Measurements from ENCODE around the gene PRODH. TPM values are rescaled to one million over a fixed set of nuclear protein-coding genes. Genes with fewer than 3 reads are reported as not detected.
A peak's percentile ranks its signal among the peaks of the same experiment; 100 is the strongest.

PRODH gene, protein sequence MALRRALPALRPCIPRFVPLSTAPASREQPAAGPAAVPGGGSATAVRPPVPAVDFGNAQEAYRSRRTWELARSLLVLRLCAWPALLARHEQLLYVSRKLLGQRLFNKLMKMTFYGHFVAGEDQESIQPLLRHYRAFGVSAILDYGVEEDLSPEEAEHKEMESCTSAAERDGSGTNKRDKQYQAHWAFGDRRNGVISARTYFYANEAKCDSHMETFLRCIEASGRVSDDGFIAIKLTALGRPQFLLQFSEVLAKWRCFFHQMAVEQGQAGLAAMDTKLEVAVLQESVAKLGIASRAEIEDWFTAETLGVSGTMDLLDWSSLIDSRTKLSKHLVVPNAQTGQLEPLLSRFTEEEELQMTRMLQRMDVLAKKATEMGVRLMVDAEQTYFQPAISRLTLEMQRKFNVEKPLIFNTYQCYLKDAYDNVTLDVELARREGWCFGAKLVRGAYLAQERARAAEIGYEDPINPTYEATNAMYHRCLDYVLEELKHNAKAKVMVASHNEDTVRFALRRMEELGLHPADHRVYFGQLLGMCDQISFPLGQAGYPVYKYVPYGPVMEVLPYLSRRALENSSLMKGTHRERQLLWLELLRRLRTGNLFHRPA
- total RNA-seq, result 10 to 100 TPM; 65.1 to 67.5 TPM
- 14.1 TPM for polyA plus RNA-seq (2013, experiment 1 of 2)
- 10.5 TPM for polyA plus RNA-seq (2013, experiment 2 of 2)
- long read RNA-seq, experiment 1, partial matches to known transcripts, result 2 of 2 reads
- long read RNA-seq, experiment 1, other reads (novel, unspliced or antisense), result 0 of 2 reads
- long read RNA-seq, experiment 2, partial matches to known transcripts, result 0 of 1 reads
- long read RNA-seq, experiment 2, other reads (novel, unspliced or antisense), result 1 of 1 reads
- long read RNA-seq, experiment 3, result 0 reads
- long read RNA-seq, experiment 4, result 0 reads

DNA sequence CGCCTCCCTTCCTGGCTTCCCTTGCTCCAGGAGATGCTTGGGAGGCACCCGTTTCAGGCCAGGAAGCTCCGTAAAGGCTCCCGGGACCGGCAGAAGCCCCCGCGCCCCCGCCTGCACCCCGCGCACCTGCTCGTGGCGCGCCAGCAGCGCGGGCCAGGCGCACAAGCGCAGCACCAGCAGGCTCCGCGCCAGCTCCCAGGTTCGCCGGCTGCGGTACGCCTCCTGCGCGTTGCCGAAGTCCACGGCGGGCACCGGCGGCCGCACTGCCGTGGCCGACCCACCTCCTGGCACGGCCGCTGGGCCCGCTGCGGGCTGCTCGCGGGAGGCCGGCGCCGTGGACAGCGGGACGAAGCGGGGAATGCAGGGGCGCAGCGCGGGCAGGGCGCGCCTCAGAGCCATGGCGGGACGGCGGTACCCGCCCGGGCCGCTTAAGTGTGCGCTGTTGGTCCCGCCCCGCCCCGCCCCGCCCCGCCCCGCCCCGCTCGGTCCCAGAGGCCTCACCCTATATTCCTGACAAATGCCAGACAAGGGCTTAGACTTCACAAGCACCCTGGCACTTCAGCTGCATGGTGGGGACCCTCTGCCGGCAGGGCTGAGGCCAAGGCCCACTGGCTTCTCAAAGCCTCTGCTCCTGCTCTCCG lies at the start of gene PRODH:
Gene PRODH (minus strand): TSS at position 405 of the 641 bp plus-strand sequence. CDS start 6 bp downstream, at position 399.
- Histone ChIP-seq H3K9ac (ENCODE audit: extremely low read depth, low read length, poor library complexity, severe bottlenecking) (no peak within 1 kb of the TSS), H3K4me3 (ENCODE audit: low read length) (no peak within 1 kb of the TSS), H3K4me1 (ENCODE audit: control insufficient read depth, insufficient read depth, low read length) (no peaks in the 10 kb centered on the region), H3K36me3 (ENCODE audit: control insufficient read depth, insufficient read depth, low read length) (no peaks in the 10 kb centered on the region), H3K27ac (ENCODE audit: low read depth, low read length) (no peak within 1 kb of the TSS), H3K9me3 (ENCODE audit: control insufficient read depth, low read length) (no peaks in the 10 kb centered on the region), H3K27me3 (ENCODE audit: control insufficient read depth, insufficient read depth, low read length, poor library complexity, severe bottlenecking) (no peaks in the 10 kb centered on the region)
- DNase-seq, result no peak
- Mint-ChIP-seq H3K9me3 (no peaks in the 10 kb centered on the region), H3K27ac (no peak within 1 kb of the TSS), H3K36me3 (ENCODE audit: low read depth) (no peaks in the 10 kb centered on the region), H3K4me1 (no peaks in the 10 kb centered on the region), H3K27me3 (ENCODE audit: insufficient read depth) (no peaks in the 10 kb centered on the region), H3K4me3 (no peak within 1 kb of the TSS)
- WGBS, 2 experiments (ENCODE audit: insufficient coverage in 1 of 2, insufficient read length in 1 of 2), result no CpG with 5 or more reads among the region's 67 CpGs
- TF ChIP-seq, protein P1, sequence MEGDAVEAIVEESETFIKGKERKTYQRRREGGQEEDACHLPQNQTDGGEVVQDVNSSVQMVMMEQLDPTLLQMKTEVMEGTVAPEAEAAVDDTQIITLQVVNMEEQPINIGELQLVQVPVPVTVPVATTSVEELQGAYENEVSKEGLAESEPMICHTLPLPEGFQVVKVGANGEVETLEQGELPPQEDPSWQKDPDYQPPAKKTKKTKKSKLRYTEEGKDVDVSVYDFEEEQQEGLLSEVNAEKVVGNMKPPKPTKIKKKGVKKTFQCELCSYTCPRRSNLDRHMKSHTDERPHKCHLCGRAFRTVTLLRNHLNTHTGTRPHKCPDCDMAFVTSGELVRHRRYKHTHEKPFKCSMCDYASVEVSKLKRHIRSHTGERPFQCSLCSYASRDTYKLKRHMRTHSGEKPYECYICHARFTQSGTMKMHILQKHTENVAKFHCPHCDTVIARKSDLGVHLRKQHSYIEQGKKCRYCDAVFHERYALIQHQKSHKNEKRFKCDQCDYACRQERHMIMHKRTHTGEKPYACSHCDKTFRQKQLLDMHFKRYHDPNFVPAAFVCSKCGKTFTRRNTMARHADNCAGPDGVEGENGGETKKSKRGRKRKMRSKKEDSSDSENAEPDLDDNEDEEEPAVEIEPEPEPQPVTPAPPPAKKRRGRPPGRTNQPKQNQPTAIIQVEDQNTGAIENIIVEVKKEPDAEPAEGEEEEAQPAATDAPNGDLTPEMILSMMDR (conservative IDR thresholded peaks at IDR 0.05), result no peak

DNA sequence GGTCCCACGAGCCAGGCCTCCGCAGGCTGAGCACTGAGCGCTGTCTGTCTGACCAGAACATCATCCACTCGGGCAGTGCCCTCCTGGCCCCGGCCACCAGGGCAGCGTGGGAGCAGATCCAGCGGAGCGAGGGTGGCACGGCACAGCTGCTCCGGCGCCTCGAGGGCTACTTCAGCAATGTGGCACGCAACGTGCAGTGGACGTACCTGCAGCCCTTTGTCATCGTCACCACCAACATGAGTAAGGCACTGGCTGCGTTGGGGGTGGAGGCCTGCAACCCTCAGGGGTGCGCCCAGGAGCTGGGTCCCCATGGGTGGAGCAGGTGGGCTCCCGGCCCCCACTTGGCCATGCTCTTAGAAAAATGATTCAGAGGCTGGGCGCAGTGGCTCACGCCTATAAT lies 49.7 kb upstream of the PRODH start:
- no peak overlapping the region for H3K4me3 Mint-ChIP-seq
- TF ChIP-seq, protein P1 (conservative IDR thresholded peaks at IDR 0.05), result no peak
- H3K9me3 Mint-ChIP-seq, result peaks cover 9% of the 10 kb centered on the region
- no peak overlapping the region for H3K4me3 ChIP-seq (ENCODE audit: low read length)
- H3K27me3 ChIP-seq (ENCODE audit: control insufficient read depth, insufficient read depth, low read length, poor library complexity, severe bottlenecking), result no peaks in the 10 kb centered on the region
- no peak overlapping the region for H3K9ac ChIP-seq (ENCODE audit: extremely low read depth, low read length, poor library complexity, severe bottlenecking)
- peaks cover 9% of the 10 kb centered on the region for H3K9me3 ChIP-seq (ENCODE audit: control insufficient read depth, low read length)
- peak; percentile 36 for DNase-seq
- peaks cover 17% of the 10 kb centered on the region for H3K27me3 Mint-ChIP-seq (ENCODE audit: insufficient read depth)
- no peak overlapping the region for H3K27ac Mint-ChIP-seq
- H3K4me1 Mint-ChIP-seq, result no peaks in the 10 kb centered on the region
- no peak overlapping the region for H3K27ac ChIP-seq (ENCODE audit: low read depth, low read length)
- H3K36me3 Mint-ChIP-seq (ENCODE audit: low read depth), result no peaks in the 10 kb centered on the region
- WGBS, 2 experiments (ENCODE audit: insufficient coverage in 1 of 2, insufficient read length in 1 of 2), result 95 to 96% methylated on average over 13 to 21 of the region's 21 CpGs
- no peaks in the 10 kb centered on the region for H3K36me3 ChIP-seq (ENCODE audit: control insufficient read depth, insufficient read depth, low read length)
- no peaks in the 10 kb centered on the region for H3K4me1 ChIP-seq (ENCODE audit: control insufficient read depth, insufficient read depth, low read length)

DNA sequence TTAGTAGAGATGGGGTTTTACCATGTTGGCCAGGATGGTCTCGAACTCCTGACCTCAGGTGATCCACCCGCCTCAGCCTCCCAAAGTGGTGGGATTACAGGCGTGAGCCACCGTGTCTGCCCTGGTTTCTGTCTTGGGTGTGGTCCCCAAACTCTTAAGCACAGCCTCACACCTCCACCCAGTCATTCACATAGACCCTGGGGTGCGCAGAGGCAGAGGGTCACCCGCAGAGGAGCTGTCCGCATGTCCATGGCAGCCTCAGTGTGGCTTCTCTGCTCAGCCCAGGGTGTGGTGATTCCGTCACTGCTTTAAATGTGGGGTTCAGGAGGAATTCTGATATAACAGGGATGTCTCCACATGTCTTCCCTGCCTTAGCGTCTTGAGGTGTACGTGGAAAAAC lies 48.5 kb upstream of the PRODH start:
- 94% methylated on average over 10 of the region's 10 CpGs for WGBS, 2 experiments (ENCODE audit: insufficient coverage in 1 of 2, insufficient read length in 1 of 2)
- H3K27ac Mint-ChIP-seq, result no peak overlapping the region

More for the DNA sequence above, 48.5 kb upstream of the PRODH start:
- Histone ChIP-seq H3K9me3 (ENCODE audit: control insufficient read depth, low read length) (peaks cover 21% of the 10 kb centered on the region), H3K36me3 (ENCODE audit: control insufficient read depth, insufficient read depth, low read length) (peaks cover under 1% of the 10 kb centered on the region), H3K27ac (ENCODE audit: low read depth, low read length) (no peak overlapping the region), H3K4me3 (ENCODE audit: low read length) (no peak overlapping the region), H3K4me1 (ENCODE audit: control insufficient read depth, insufficient read depth, low read length) (no peaks in the 10 kb centered on the region), H3K9ac (ENCODE audit: extremely low read depth, low read length, poor library complexity, severe bottlenecking) (no peak overlapping the region), H3K27me3 (ENCODE audit: control insufficient read depth, insufficient read depth, low read length, poor library complexity, severe bottlenecking) (no peaks in the 10 kb centered on the region)
- H3K36me3 Mint-ChIP-seq (ENCODE audit: low read depth), result no peaks in the 10 kb centered on the region
- H3K4me3 Mint-ChIP-seq, result no peak overlapping the region
- peaks cover 10% of the 10 kb centered on the region for H3K27me3 Mint-ChIP-seq (ENCODE audit: insufficient read depth)
- no peaks in the 10 kb centered on the region for H3K4me1 Mint-ChIP-seq
- peaks cover 17% of the 10 kb centered on the region for H3K9me3 Mint-ChIP-seq
- TF ChIP-seq, protein P1 (conservative IDR thresholded peaks at IDR 0.05), result no peak
- no peak for DNase-seq

Data from endodermal cell (in vitro differentiated cells).